Mammary epithelial cell (primary cell): ENCODE data around the gene LRP1-AS.

ENCODE experiments used
- CTCF ChIP-seq, 2 donors: IDR thresholded peaks in 1 of 2; conservative IDR thresholded peaks in 1 of 2; 2 replicates each; pipeline ENCODE4 v1.5.1; 2011 to 2012; ENCODE audit warnings: inconsistent platforms in 2 of 2, low read length in 2 of 2, mild to moderate bottlenecking in 2 of 2, control low read depth in 1 of 2, low read depth in 1 of 2; ENCODE audit not compliant: insufficient read depth in 1 of 2; ENCODE audit errors: extremely low read depth in 1 of 2
- EZH2 ChIP-seq: IDR thresholded peaks from 2 replicates; pipeline ENCODE4 v1.6.1; 2012; ENCODE audit warnings: low read length, inconsistent platforms, borderline replicate concordance

GRCh38 chr12:57158186-57158585 is 10.8 kb upstream of the LRP1-AS start:
- no peak for TF ChIP-seq CTCF (conservative IDR thresholded peaks at IDR 0.05 in 1 of 2, IDR thresholded peaks at IDR 0.05 in 1 of 2; ENCODE audit: extremely low read depth in 1 of 2, insufficient read depth in 1 of 2, low read depth in 1 of 2, low read length in 2 of 2)
- no peak for TF ChIP-seq EZH2
